Panc1 (cell line): ENCODE results near the gene MGAT5B. TPM values are rescaled to one million over a fixed set of nuclear protein-coding genes. Genes with fewer than 3 reads are reported as not detected.

ENCODE experiments used
- ATAC-seq: fragments of 200-7000 bp; cut with Tn5 transposase; 2 replicates; pipeline ENCODE4 v1.9.1; 2020; ENCODE audit warnings: mild to moderate bottlenecking, moderate library complexity
- BruUV-seq: library from RNA; stranded (reverse); fragments of 400-500 nt; replicated peaks from 2 replicates; lab custom pipeline; 2021; lab: Mats Ljungman, UMichigan
- CTCF ChIA-PET: fragments of 300-600 bp; sonication (Branson Sonifier 250); formaldehyde crosslinking; loops from one replicate; lab custom pipeline; 2022; ENCODE audit warnings: antibody characterized with exemption; lab: Charles Lee
- POLR2A ChIA-PET: fragments of 300-600 bp; sonication (Branson Sonifier 250); formaldehyde crosslinking; loops from one replicate; lab custom pipeline; 2022; ENCODE audit warnings: antibody characterized with exemption; lab: Charles Lee
- DNase-seq: peaks from one replicate; pipeline ENCODE4 v3.0.0-alpha.2; 2010; ENCODE audit warnings: low read depth, low spot score
- H3K27ac ChIP-seq: 2 replicates; pipeline ENCODE4 v1.5.1; 2011; ENCODE audit warnings: mild to moderate bottlenecking, low read length, inconsistent platforms
- H3K27me3 ChIP-seq: fragments of 200-500 bp; sonication (Bioruptor generic); 2 replicates; pipeline ENCODE4 v1.6.0; 2014; ENCODE audit warnings: low read length, inconsistent platforms; ENCODE audit not compliant: control insufficient read depth, insufficient read depth
- H3K36me3 ChIP-seq: fragments of 200-500 bp; sonication (Bioruptor generic); 2 replicates; pipeline ENCODE4 v1.5.1; 2014; ENCODE audit warnings: inconsistent platforms, mild to moderate bottlenecking, low read length, moderate library complexity; ENCODE audit not compliant: control insufficient read depth, insufficient read depth
- H3K4me1 ChIP-seq: 2 replicates; pipeline ENCODE4 v1.5.1; 2011; ENCODE audit warnings: inconsistent platforms, mild to moderate bottlenecking, low read length, moderate library complexity; ENCODE audit not compliant: control insufficient read depth, insufficient read depth
- H3K4me3 ChIP-seq, 2 experiments: 2 replicates each; pipeline ENCODE4 v1.5.1; 2011 to 2012; ENCODE audit warnings: low read depth in 2 of 2, low read length in 2 of 2, mild to moderate bottlenecking in 2 of 2, inconsistent platforms in 1 of 2, moderate library complexity in 1 of 2
- H3K9me3 ChIP-seq: fragments of 200-500 bp; sonication (Bioruptor generic); 2 replicates; pipeline ENCODE4 v1.5.1; 2014; ENCODE audit warnings: low read depth, mild to moderate bottlenecking, inconsistent platforms, low read length, moderate library complexity; ENCODE audit not compliant: control insufficient read depth, insufficient read depth
- CTCF ChIP-seq: fragments of 450-650 bp; IDR thresholded peaks from 2 replicates; pipeline ENCODE4 v1.5.1; 2017; ENCODE audit warnings: mild to moderate bottlenecking
- POLR2AphosphoS5 ChIP-seq: IDR thresholded peaks from 2 replicates; pipeline ENCODE4 v1.6.1; 2012; ENCODE audit warnings: mild to moderate bottlenecking, low read depth, low read length, moderate library complexity
- REST ChIP-seq, 2 experiments: IDR thresholded peaks; 2 replicates each; pipeline ENCODE4 v1.6.1; 2011 to 2012; ENCODE audit warnings: low read depth in 2 of 2, control low read depth in 1 of 2, low read length in 1 of 2, mild to moderate bottlenecking in 1 of 2, moderate library complexity in 1 of 2; ENCODE audit not compliant: insufficient read depth in 1 of 2
- SIN3A ChIP-seq: IDR thresholded peaks from 2 replicates; pipeline ENCODE4 v1.6.1; 2012; ENCODE audit warnings: low read depth, mild to moderate bottlenecking, low read length, moderate library complexity, borderline replicate concordance; ENCODE audit not compliant: insufficient read depth
- TCF7L2 ChIP-seq: IDR thresholded peaks from 2 replicates; pipeline ENCODE4 v1.6.1; 2011; ENCODE audit warnings: mild to moderate bottlenecking, low read depth, low read length, inconsistent platforms
- in situ Hi-C: cut with HindIII; loops from 2 replicates; pipeline ENCODE4 v1.10.0; 2016; ENCODE audit warnings: low sequenced_read_pairs, low pct_unique_long_range_greater_than_20kb
- intact Hi-C: fragments of 100-400 bp; cut with micrococcal nuclease; formaldehyde crosslinking; loops from one replicate; pipeline ENCODE4 v1.10.0; 2022; ENCODE audit not compliant: unreplicated experiment
- total RNA-seq: library from RNA; stranded (reverse); gene quantifications from one replicate; pipeline ENCODE4 v1.2.1, GENCODE V29; 2021; ENCODE audit not compliant: unreplicated experiment

MGAT5B gene
- total RNA-seq, 1 experiment from 2014 or later: 34.9 TPM

- Histone ChIP-seq H3K4me3 (no peak overlapping the region), H3K27me3 (no peaks in the 10 kb centered on the region), H3K9me3 (no peaks in the 10 kb centered on the region), H3K36me3 (no peaks in the 10 kb centered on the region), H3K27ac (no peak overlapping the region), H3K4me1 (no peaks in the 10 kb centered on the region)
- intact Hi-C loops: no loop called here
- ATAC-seq (no peak), DNase-seq (no peak)
- in situ Hi-C loops: no loop called here
- BruUV-seq: no TSS peak
- POLR2A ChIA-PET: no interaction called here
- CTCF ChIA-PET: no interaction called here
- TF ChIP-seq REST (IDR thresholded peaks at IDR 0.05; ENCODE audit: insufficient read depth in 1 of 2, low read depth in 2 of 2, low read length in 1 of 2) (no peak), TCF7L2 (no peak), CTCF (no peak), POLR2AphosphoS5 (no peak), SIN3A (no peak)
These were observed 35.1 kb upstream of the MGAT5B start for GRCh38 chr17:76833034-76833644.

GRCh38 chr17:76833747-76834146 is 34.5 kb upstream of the MGAT5B start:
- TF ChIP-seq TCF7L2: no peak
- Histone ChIP-seq H3K9me3 (no peaks in the 10 kb centered on the region), H3K4me3 (no peak overlapping the region), H3K27me3 (no peaks in the 10 kb centered on the region), H3K4me1 (no peaks in the 10 kb centered on the region), H3K27ac (no peak overlapping the region), H3K36me3 (no peaks in the 10 kb centered on the region)
- ATAC-seq: no peak
- ChIA-PET CTCF (no interaction called here), POLR2A (no interaction called here)
- in situ Hi-C loops: no loop called here
- no peak for DNase-seq
- no TSS peak for BruUV-seq
- intact Hi-C loops: no loop called here

- H3K9me3 ChIP-seq: no peaks in the 10 kb centered on the region
- in situ Hi-C loops (no loop called here), intact Hi-C loops (no loop called here)
- no peak overlapping the region for H3K27ac ChIP-seq
- TF ChIP-seq SIN3A: no peak
- no peak for TF ChIP-seq REST (IDR thresholded peaks at IDR 0.05; ENCODE audit: insufficient read depth in 1 of 2, low read depth in 2 of 2, low read length in 1 of 2)
- no peak for TF ChIP-seq TCF7L2
- no peak for TF ChIP-seq CTCF
- TF ChIP-seq POLR2AphosphoS5: no peak
- no TSS peak for BruUV-seq
- no peaks in the 10 kb centered on the region; the same call in 1 of the 2 replicates for H3K4me1 ChIP-seq
- ChIA-PET CTCF (interaction anchor here (0.6 kb wide), 1 partner anchor 9 kb away, joined by 5 read pairs; no protein-coding TSS in a partner anchor), POLR2A (no interaction called here)
- no peaks in the 10 kb centered on the region for H3K27me3 ChIP-seq
- H3K4me3 ChIP-seq: no peak overlapping the region
- no peak for DNase-seq
- no peak for ATAC-seq
- H3K36me3 ChIP-seq: no peaks in the 10 kb centered on the region
These were observed 33.3 kb upstream of the MGAT5B start for GRCh38 chr17:76834870-76835269.
